ENCODE results near the gene MEPCE.

- TF ChIP-seq CTCF (conservative IDR thresholded peaks at IDR 0.05; ENCODE audit: low read length) (no peak), EZH2phosphoT487 (IDR thresholded peaks at IDR 0.05; ENCODE audit: borderline replicate concordance, low read depth, low read length) (no peak)
These were observed 27.4 kb downstream of the MEPCE start for GRCh38 chr7:100457033-100457432.

Data from OCI-LY7 (cell line).